HL-60/S4 treated with retinoic acid at 250 ng/mL for 4 days and 3 days (cell line): ENCODE measurements around the gene RRH.
"Not testable (repeated sequence)": the region's sequence is repeated elsewhere in the genome, so short reads cannot be mapped to it uniquely, and the experiment has no call there.

Experiments
- in situ Hi-C: fragments of 300-500 bp; cut with MboI; formaldehyde crosslinking; loops from 2 replicates; pipeline ENCODE4 v1.7.0; 2022; ENCODE audit warnings: low sequenced_read_pairs

RRH gene, protein sequence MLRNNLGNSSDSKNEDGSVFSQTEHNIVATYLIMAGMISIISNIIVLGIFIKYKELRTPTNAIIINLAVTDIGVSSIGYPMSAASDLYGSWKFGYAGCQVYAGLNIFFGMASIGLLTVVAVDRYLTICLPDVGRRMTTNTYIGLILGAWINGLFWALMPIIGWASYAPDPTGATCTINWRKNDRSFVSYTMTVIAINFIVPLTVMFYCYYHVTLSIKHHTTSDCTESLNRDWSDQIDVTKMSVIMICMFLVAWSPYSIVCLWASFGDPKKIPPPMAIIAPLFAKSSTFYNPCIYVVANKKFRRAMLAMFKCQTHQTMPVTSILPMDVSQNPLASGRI

DNA sequence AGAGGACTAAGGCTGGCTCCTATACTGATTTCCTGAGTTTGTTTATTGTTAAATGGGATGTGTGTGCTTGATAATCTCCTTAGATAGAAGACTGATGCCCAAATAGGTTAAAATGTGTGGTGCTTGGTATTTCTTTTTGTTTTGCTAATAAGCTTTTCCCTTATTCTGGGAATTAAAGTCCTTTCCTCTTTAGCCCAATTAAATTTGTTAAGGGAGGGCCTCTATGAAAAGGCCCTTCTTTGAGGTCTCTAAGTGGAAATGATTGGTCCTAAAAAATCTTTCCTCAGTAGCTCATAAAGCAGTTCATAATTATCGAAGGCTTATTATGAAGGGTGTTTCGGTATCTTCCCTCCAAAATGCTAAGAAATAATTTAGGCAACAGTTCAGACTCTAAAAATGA lies at the start of gene RRH:
TSS of gene RRH (plus strand) at position 301 of the 400 bp plus-strand sequence. CDS start at position 357, 56 bp downstream.
- in situ Hi-C loops = no loop called here

DNA sequence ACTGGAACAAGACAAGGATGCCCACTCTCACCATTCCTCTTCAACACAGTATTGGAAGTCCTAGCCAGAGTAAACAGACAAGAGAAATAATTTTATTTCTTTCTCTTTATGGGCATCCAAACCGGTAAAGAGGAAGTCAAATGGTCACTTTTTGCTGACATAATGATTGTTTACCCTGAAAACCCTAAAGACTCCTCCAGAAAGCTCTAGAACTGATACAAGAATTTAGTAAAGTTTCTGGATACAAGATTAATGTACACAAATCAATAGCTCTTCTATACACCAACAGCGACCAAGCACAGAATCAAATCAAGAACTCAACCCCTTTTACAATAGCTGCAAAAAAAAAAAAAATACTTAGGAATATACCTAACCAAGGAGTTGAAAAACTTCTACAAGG lies 45.7 kb upstream of the RRH start:
- in situ Hi-C loops = not testable (repeated sequence)

DNA sequence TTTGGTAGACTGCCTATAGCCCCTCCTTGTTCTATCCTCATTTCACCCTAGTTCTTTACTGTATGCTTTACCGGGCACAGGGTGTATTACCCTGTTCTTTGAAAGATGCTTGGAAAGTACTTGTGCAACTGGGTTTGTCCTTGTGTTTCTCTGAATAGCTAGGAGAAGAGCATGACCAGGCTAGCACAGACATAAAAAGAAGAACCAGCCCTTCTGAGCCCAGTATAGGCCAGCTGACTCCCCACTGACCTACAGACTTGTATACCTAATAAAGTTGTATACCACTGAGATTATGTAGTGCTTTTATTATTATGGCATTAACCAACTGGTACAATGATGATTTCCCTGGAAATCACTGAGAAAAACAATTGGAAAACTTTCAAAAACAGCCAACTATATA lies 40.9 kb upstream of the RRH start:
- in situ Hi-C loops = no loop called here

DNA sequence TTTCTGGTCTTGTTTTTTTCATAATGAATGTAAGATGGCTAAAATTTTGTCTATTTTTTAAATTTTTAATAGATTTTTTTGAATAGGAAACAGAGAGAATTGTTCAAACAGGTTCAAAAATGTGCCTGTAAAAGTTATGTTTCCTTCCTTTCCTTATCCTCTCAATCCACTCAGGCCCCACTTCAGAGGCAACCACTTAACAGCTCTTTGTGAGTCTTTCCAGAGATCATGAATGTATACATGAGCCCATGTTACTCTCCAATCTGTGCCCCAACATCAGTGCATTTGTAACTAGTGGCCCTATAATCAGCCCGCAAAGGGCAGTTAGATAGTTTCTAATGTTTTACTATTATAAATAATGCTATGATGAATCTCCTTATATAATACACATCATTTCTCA lies 40.0 kb upstream of the RRH start:
- in situ Hi-C loops = no loop called here

DNA sequence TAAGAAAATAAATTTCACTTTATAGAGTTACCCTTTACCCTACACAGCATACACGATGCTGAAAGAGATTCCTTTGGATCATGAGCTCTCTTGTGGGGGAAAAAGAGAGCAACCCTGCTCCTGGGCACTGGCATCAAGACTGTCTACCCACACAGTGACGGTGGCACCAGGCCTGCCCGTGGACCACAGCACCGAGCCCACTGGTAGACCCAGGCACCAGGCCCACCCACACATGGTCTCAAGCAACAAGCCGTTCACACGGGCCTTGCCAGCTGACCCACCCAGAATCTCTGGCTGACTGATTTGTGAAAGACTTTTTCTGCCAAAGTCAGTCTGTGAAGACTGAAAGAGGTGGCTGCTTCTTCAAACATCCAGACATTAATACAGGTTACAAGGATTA lies 32.7 kb upstream of the RRH start:
- in situ Hi-C loops = no loop called here

DNA sequence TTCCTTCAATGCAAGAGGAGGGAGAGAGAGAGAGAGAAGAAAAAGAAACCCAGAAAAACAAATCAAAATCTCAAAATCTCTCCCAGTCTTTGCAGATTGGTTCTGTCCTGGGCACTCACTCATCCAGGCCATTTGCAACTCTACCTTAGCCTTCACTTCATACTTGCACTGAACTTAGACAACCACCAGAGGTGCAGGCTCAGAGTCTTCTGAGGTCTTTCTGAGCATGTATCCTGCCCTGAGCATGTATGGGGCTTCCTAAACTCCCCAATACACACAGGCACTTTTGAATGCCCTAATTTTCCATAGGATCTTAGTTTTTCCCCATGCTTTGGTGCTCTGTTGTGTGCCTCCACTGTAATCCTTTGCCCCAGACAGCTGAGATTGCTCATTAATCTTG lies 28.9 kb upstream of the RRH start:
- in situ Hi-C loops = no loop called here

DNA sequence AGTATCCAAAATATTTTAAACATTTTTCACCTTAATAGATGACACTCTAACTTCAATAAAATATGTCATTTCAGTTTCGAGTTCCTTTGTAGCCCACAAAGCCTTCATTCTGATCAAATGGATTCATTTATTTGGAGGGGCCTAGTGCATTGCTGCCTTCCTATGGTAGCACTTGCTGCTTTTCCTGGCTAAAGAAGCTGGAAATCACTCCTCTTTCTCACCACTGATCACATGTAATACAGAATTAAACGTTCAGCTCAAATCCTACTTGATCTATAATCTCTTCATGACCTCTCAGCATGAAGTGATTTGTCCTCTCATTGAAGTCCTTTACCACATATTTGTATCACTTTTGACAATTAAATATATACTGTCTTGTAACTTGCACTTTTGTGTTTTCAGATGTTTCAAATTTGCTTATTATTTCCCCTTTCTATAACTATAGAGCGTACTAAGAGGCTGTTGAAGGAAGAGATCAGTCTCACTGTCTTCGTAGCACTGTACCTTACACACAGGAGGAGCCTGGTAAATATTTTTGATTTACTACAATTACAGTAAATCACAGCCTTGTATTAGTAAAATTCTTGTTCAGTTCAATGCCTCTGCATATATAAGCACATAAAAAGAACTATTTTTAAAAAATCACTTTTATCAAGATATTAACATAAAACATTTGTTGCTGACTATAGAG lies 26.5 kb upstream of the RRH start:
- in situ Hi-C loops = loop anchor here (25.0 kb wide), 1 partner anchor 364 kb away; the partner anchor contains the start of gene SEC24B

DNA sequence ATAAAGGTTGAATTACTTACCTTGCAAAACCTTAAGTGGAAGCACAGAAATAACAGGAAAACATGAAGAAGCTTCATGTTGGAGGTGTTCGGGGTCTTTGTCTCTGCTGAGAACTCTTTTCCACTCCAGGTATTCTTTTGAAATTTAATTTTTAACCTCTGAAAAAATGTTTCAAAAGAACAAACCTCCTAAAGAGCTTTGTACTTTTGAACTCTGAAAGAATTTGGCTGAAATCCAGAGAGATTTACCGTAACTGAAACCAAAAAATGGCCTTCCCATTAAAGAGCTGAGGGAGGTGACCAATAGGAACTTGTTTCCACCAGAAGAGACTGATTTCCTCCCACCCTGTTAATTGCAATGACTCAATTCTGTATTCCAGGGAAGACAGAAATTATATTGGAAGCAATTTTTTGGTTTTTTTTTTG lies 25.9 kb upstream of the RRH start, which contains the start of gene CFI:
TSS of gene CFI (minus strand) at position 105 of the 425 bp plus-strand sequence. CDS start at position 77, 28 bp downstream.
- in situ Hi-C loops = loop anchor here (25.0 kb wide), 1 partner anchor 365 kb away; the partner anchor contains the start of gene SEC24B

DNA sequence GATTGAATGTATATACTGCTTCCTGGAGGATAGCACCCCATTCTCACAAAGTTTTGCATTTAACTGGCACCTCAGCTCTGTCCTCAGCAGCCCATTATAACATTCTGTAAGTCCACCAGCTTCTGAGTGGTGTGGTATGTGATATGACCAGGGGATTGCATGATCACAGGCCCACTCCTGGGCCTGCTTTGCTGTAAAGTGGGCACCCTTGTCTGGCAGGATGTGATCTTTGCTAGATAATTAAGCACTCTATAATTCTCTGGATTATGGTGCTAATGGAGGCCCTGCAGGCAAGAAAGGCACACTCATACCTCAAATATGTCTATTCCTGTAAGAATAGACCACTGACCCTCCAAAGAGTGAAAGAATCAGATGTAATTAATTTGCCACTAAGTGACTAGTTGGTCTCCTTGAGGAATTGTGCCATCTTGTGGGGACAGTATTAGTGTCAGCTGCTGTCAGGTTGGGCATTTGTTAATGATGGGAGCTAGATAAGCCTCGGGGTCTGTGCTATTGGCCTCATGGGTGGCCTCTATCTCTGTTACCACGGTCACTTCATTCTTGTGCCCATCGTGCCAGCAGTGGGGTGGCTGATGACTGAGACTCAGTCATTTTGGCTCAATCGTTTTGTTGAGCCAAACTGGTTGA lies 23.7 kb upstream of the RRH start:
- in situ Hi-C loops = loop anchor here (25.0 kb wide), 1 partner anchor 367 kb away; the partner anchor contains the start of gene SEC24B

DNA sequence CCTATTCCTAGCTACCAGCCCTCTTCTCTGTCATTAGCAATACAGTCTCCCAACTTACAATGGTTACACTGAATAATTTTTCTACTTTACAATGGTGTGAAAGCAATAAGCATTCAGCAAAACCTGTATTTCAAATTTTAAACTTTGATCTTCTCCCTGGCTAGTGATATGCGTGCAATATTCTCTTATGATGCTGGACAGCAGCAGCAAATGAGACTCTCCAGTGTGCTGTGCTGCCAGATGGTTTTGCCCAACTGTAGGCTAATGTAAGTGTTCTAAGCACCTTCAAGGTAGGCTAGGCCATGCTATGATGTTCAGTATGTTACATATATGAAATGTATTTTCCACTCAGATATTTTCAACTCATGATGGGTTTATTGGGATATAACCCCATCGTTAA lies 18.1 kb upstream of the RRH start:
- in situ Hi-C loops = loop anchor here (25.0 kb wide), 1 partner anchor 372 kb away; the partner anchor contains the start of gene SEC24B

DNA sequence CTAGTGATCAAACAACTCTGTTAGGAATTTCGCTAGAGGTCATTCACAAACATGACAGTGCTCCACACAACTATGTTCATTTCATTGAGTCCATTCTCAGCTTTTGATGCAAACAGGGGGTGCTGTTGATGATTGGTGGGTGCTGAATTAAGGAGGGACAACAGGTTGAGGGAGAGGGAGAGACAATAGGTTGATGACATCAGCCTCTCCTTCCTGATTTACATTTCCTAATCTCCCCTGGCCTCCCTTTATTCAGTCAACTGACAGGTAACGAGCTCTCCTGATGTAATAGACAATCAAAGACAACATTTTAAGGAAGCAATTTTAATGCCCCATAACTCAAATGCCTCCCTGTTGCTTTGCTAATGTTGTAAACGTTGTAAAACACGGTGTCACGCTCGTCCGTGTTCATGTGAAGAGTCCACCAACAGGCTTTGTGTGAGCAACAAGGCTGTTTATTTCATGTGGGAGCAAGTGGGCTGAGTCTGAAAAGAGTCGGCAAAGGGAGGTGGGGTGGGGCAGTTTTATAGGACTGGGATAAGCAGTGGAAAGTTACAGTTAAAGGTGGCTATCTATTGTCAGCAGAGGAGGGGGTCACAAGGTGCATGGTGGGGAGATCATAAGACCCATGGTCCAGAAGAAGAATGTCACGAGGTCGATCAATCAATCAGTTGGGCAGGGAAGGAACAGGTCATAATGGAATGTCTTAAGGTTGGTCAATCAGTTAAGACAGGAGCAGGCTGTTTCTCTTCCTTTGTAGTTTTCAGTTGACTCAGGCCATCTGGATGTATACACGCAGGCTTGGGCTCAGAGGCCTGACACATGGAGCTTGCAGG lies 17.0 kb upstream of the RRH start:
- in situ Hi-C loops = loop anchor here (25.0 kb wide), 1 partner anchor 373 kb away; the partner anchor contains the start of gene SEC24B

DNA sequence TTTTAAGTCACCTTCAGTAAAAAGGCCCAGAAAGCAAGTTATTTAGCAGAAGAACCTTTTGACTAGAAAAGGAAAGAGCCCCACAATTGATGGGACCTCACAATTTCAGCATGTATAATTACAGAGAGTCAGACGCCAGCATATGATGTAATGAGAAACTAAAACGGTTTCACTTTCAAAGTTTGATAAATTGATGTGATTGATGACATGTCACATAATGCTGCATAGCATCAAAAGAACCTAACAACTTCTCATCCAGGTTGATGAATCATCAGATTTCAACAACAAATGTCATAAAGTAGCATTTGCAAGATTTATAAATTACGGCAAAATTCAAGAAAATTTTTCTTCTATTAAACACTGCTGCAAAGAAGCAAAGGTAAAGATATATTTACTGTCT lies 16.1 kb upstream of the RRH start:
- in situ Hi-C loops = loop anchor here (25.0 kb wide), 1 partner anchor 374 kb away; the partner anchor contains the start of gene SEC24B

DNA sequence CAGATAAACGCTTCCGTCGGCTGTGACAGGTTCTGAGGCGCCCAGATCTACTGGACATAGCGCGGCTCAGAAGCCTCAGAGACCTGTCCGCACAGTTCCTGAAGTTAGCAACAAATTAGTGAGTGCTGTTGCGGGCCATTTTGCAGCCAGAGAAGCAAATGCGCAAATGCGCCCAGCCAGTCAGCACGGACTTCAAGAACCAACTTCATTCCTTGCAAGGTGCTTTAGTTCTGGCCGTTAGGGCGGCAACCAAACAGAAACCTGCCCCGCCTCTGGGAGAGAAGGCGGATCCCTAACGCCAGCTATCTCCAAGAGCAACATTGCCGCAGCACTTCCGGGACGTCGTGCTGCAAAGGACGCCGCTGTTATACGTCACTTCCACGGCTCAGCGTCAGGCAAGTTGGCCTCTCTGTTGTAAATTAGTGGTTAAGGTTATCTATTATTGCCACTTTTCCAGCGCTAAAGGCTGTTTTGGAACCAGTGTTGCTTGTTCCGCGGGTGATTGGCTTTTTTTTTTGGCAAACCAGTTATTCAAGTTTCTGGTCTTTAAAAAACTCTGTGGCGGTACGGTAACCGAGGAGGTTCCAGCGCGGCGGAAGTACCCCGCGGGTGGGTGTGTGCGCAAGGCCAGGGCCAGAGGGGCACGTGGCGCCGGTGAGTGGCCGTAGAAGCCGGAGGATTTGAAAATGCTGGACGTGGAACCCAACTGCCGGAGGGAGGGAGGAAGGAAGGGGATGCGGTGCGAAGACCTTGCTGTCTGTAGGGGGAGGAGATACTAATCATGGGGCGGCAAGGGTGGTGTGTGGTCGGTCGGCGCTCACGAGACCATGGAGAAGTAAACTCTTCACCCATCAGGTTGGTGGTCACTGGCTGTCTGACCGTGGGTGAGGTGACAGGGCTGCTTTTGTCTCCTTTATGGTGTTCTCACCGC lies 12.4 kb upstream of the RRH start, which contains the start of gene GAR1:
TSS of gene GAR1 (plus strand) at position 612 of the 931 bp plus-strand sequence. CDS start 403 bp downstream, outside the sequence.
- in situ Hi-C loops = loop anchor here (25.0 kb wide), 1 partner anchor 378 kb away; the partner anchor contains the start of gene SEC24B

DNA sequence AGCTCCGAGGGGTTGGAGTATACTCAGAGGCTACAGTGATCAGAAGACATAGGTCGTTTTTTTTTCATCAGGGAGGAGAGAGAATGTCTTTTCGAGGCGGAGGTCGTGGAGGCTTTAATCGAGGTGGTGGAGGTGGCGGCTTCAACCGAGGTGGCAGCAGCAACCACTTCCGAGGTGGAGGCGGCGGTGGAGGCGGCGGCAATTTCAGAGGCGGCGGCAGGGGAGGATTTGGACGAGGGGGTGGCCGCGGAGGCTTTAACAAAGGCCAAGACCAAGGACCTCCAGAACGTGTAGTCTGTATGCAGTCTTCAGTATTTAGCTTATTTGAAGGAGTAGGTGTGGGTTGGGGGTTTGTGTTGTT lies 11.7 kb upstream of the RRH start:
- in situ Hi-C loops = loop anchor here (25.0 kb wide), 1 partner anchor 379 kb away; the partner anchor contains the start of gene SEC24B

DNA sequence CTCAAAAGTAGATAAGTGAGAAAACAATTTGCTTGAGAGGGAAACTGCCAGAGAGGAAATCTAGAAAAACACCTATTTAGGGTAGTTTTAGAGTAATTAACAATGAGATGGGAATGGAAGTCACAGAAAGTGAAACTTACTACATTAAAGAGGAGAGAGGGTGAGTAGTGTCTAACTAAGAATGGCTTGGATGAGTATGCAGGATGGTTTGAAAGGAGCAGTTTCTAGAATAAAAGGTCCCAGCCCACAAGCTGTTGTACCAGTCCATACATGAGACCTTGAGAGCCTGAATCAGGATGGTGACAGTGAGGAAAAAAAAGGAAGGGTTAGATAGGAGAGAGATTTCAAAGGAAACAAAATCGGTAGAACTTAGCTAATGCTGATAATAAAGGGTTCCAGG lies 10.9 kb upstream of the RRH start:
- in situ Hi-C loops = loop anchor here (25.0 kb wide), 1 partner anchor 380 kb away; the partner anchor contains the start of gene SEC24B

DNA sequence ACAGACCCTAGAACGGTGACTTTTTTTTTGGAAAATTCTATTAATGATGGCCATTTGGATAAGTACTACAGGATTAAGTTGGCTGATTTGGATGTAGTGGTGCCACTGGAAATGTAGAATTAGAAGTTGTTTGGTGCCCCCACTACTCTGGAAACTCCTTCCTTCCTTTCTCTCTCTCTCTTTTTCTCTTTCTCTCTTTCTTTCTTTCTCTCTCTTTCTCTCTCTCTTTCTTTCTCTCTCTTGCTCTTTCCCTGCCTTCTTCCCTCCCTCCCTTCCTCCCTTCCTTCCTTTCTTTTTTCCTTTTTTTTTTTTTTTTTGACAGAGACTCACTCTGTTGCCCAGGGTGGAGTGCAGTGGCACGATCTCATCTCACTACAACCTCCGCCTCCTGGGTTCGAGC lies 9.5 kb upstream of the RRH start:
- in situ Hi-C loops = loop anchor here (25.0 kb wide), 1 partner anchor 381 kb away; the partner anchor contains the start of gene SEC24B

DNA sequence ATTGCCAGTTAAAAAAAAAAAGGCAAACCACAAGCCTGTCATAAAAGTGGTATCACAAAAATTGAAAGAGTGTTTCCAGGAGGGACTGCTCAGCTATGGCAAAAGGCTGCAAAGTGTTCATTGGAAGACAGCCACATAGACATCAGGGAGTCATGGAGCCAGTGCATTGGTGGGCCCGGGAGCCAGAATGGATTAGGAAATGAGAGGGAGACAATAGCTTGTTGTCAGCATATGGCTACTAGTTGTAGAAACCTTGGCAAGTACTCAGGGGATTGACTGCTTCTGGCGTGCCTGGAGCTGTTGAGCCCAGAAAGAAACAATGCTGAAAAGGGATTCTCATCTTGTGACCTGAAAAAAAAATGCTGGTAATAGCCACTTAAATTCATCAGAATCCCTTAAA lies 7.2 kb upstream of the RRH start:
- in situ Hi-C loops = loop anchor here (25.0 kb wide), 1 partner anchor 383 kb away; the partner anchor contains the start of gene SEC24B

DNA sequence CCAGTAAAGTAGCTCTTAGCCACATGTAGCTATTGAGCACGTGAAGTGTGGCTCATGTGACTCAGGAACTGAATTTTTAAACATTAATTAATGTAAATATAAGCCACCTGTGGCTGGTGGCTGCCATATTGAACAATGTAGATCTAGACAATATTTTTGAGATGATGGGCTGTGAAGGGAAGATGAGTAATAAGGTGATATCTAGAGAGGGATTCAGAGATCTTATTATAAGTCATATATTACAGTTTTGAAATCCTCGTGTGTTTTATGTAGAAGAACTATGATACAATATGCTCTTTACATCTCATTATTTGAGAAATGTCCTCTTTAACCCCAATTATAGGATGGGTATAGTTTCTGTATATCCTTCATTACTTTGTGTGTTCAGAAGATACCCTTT lies 6.6 kb upstream of the RRH start:
- in situ Hi-C loops = loop anchor here (25.0 kb wide), 1 partner anchor 384 kb away; the partner anchor contains the start of gene SEC24B

DNA sequence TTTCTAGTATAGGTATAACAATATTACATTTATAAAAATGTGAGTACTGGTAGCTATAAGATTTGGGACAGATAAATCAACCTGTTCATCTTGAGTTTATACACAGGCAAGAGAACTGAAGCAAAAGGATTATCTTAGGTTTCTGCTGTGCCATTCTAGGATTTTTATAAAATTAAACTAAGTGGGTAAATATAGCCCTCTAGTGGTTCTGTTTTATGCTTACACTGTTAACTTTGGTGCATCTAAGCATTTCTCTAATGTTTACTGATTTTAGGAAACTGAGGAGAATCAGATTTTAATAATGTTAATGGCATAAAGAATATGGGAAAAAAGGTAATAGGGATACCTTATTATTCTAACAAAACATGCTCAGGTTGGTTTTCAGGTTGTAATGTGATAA lies 1.1 kb upstream of the RRH start:
- in situ Hi-C loops = no loop called here
